SK-N-SH (cell line): ENCODE measurements around the gene S100A9. TPM values are rescaled to one million over a fixed set of nuclear protein-coding genes. Genes with fewer than 3 reads are reported as not detected.

ENCODE experiments used
- CTCF ChIA-PET: fragments of 300-600, 350-600 bp; formaldehyde crosslinking; extraction: SDS; loops from one replicate; lab custom pipeline; 2021; lab: Yijun Ruan, JAX
- POLR2A ChIA-PET: fragments of 350-600 bp; sonication (Branson Sonifier 250); formaldehyde crosslinking; extraction: SDS; loops from one replicate; lab custom pipeline; 2020; ENCODE audit warnings: antibody characterized with exemption, inconsistent platforms; lab: Yijun Ruan, JAX
- DNase-seq: peaks from one replicate; pipeline ENCODE4 v3.0.0; 2012
- H2AFZ ChIP-seq: fragments of 200-600 bp; sonication (generic); 2 replicates; pipeline ENCODE4 v1.8.1; 2016; ENCODE audit warnings: antibody characterized with exemption, mild to moderate bottlenecking, low read depth
- H3F3A ChIP-seq: fragments of 200-600 bp; sonication (generic); replicated peaks from 2 replicates; pipeline ENCODE3; 2016; ENCODE audit warnings: antibody characterized with exemption, mild to moderate bottlenecking; ENCODE audit not compliant: insufficient read depth
- H3K27ac ChIP-seq, 2 experiments: fragments of 200-500 bp in 1 of 2; fragments of 200-600 bp in 1 of 2; sonication (Bioruptor generic) in 1 of 2; sonication (generic), shearing (Covaris generic) in 1 of 2; 2 replicates each; pipeline versions ENCODE4 v1.5.1 to v1.6.1; 2014 to 2016; ENCODE audit warnings: low read depth in 2 of 2, inconsistent platforms in 1 of 2, low read length in 1 of 2, mild to moderate bottlenecking in 1 of 2, mixed read lengths in 1 of 2
- H3K27me3 ChIP-seq: fragments of 200-600 bp; sonication (generic), shearing (Covaris generic); 2 replicates; pipeline ENCODE4 v1.6.1; 2016; ENCODE audit warnings: mixed run types; ENCODE audit not compliant: insufficient read depth
- H3K36me3 ChIP-seq, 2 experiments: fragments of 200-500 bp in 1 of 2; fragments of 200-600 bp in 1 of 2; sonication (Bioruptor generic) in 1 of 2; sonication (generic) in 1 of 2; replicated peaks in 1 of 2; 2 replicates each; pipeline versions ENCODE3 to v1.5.1; 2014 to 2016; ENCODE audit warnings: low read length in 1 of 2, mild to moderate bottlenecking in 1 of 2; ENCODE audit not compliant: insufficient read depth in 2 of 2, control insufficient read depth in 1 of 2
- H3K4me1 ChIP-seq, 2 experiments: fragments of 200-500 bp in 1 of 2; fragments of 200-600 bp in 1 of 2; sonication (Bioruptor generic) in 1 of 2; sonication (generic), shearing (Covaris generic) in 1 of 2; 2 replicates each; pipeline versions ENCODE4 v1.5.1 to v1.6.1; 2014 to 2016; ENCODE audit warnings: low read depth in 1 of 2, low read length in 1 of 2, mixed run types in 1 of 2; ENCODE audit not compliant: insufficient read depth in 2 of 2, control insufficient read depth in 1 of 2
- H3K4me2 ChIP-seq: fragments of 200-600 bp; sonication (generic), shearing (Covaris generic); 2 replicates; pipeline ENCODE4 v1.6.1; 2017; ENCODE audit warnings: mixed run types
- H3K4me3 ChIP-seq, 2 experiments: fragments of 200-500 bp in 1 of 2; fragments of 200-600 bp in 1 of 2; sonication (Bioruptor generic) in 1 of 2; sonication (generic), shearing (Covaris generic) in 1 of 2; 2 replicates each; pipeline versions ENCODE4 v1.5.1 to v1.8.1; 2014 to 2016; ENCODE audit warnings: low read depth in 2 of 2, inconsistent platforms in 1 of 2, low read length in 1 of 2, mild to moderate bottlenecking in 1 of 2, mixed read lengths in 1 of 2, moderate library complexity in 1 of 2
- H3K79me2 ChIP-seq: fragments of 200-600 bp; sonication (generic); 2 replicates; pipeline ENCODE4 v1.8.1; 2017; ENCODE audit warnings: mild to moderate bottlenecking; ENCODE audit not compliant: insufficient read depth
- H3K9ac ChIP-seq: fragments of 200-600 bp; sonication (generic); 2 replicates; pipeline ENCODE4 v1.6.1; 2017; ENCODE audit warnings: mixed run types
- H3K9me2 ChIP-seq: fragments of 200-600 bp; sonication (generic); 2 replicates; pipeline ENCODE4 v1.6.1; 2017; ENCODE audit warnings: mixed run types
- H3K9me3 ChIP-seq: fragments of 200-600 bp; sonication (generic); 2 replicates; pipeline ENCODE4 v1.6.1; 2017; ENCODE audit warnings: mixed run types, mild to moderate bottlenecking, moderate library complexity
- H4K20me1 ChIP-seq: fragments of 200-600 bp; sonication (generic); 2 replicates; pipeline ENCODE4 v1.6.1; 2017; ENCODE audit warnings: mild to moderate bottlenecking, mixed run types; ENCODE audit not compliant: insufficient read depth
- CHD2 ChIP-seq: fragments of 150-350 bp; IDR thresholded peaks from 2 replicates; pipeline ENCODE4 v1.6.1; 2018; ENCODE audit warnings: low read length; ENCODE audit not compliant: partially characterized antibody
- CTCF ChIP-seq: fragments of 200-600 bp; sonication (generic); IDR thresholded peaks from 2 replicates; pipeline ENCODE4 v1.6.1; 2017; ENCODE audit warnings: antibody characterized with exemption, mild to moderate bottlenecking, moderate library complexity
- ELF1 ChIP-seq: IDR thresholded peaks from 2 replicates; pipeline ENCODE4 v1.4.0; 2012
- EP300 ChIP-seq, 2 experiments: IDR thresholded peaks; 2 replicates each; pipeline versions ENCODE4 v1.4.0 to v1.6.1; 2012; ENCODE audit warnings: borderline replicate concordance in 1 of 2, low read depth in 1 of 2, low read length in 1 of 2
- EZH2phosphoT487 ChIP-seq: fragments of 200-600 bp; sonication (generic); IDR thresholded peaks from 2 replicates; pipeline ENCODE4 v1.6.1; 2017; ENCODE audit warnings: low read depth, mixed run types, mild to moderate bottlenecking, antibody characterized with exemption, moderate library complexity, borderline replicate concordance
- GATA2 ChIP-seq: sonication (generic); formaldehyde crosslinking; IDR thresholded peaks from 2 replicates; pipeline ENCODE4 v1.5.0; 2020; ENCODE audit warnings: mild to moderate bottlenecking, missing genetic modification reagents
- MAX ChIP-seq: IDR thresholded peaks from 2 replicates; pipeline ENCODE4 v1.4.0; 2012; ENCODE audit warnings: low read depth
- MEF2A ChIP-seq: IDR thresholded peaks from 2 replicates; pipeline ENCODE4 v1.4.0; 2012; ENCODE audit warnings: low read depth, borderline replicate concordance
- NRF1 ChIP-seq: IDR thresholded peaks from 2 replicates; pipeline ENCODE4 v1.6.1; 2012; ENCODE audit warnings: low read depth, mild to moderate bottlenecking, low read length
- PBX3 ChIP-seq: IDR thresholded peaks from 2 replicates; pipeline ENCODE4; 2012
- RAD21 ChIP-seq: IDR thresholded peaks from 2 replicates; pipeline ENCODE4 v1.6.1; 2012; ENCODE audit warnings: mild to moderate bottlenecking, low read length
- RFX5 ChIP-seq: IDR thresholded peaks from 2 replicates; pipeline ENCODE4 v1.6.1; 2012; ENCODE audit warnings: mild to moderate bottlenecking, improper control_type of control experiment, low read length
- RXRA ChIP-seq: IDR thresholded peaks from 2 replicates; pipeline ENCODE4 v1.4.0; 2012; ENCODE audit warnings: low read depth, mild to moderate bottlenecking, borderline replicate concordance
- SIN3A ChIP-seq: IDR thresholded peaks from 2 replicates; pipeline ENCODE4 v1.6.1; 2012; ENCODE audit warnings: low read depth, mild to moderate bottlenecking, low read length, moderate library complexity, borderline replicate concordance
- WGBS: methylation state at CpG from one replicate; pipeline ENCODE4 v1.1.6; 2017; ENCODE audit warnings: low lambda C conversion rate; 5-methylcytosine and 5-hydroxymethylcytosine counted together
- polyA plus RNA-seq, 3 experiments: library from polyadenylated mRNA; depleted of rRNA; stranded (reverse); fragments of >200 nt; gene quantifications; 2 replicates each; pipeline ENCODE4 v1.2.3, GENCODE V29; 2012

Gene S100A9
- polyA plus RNA-seq, 1 of the 3 experiments (the other 2 are of a cell fraction): not detected

- Histone ChIP-seq H3K4me3 (no peak overlapping the region), H3K27ac (no peak overlapping the region), H3K4me2 (no peak overlapping the region), H3K9me3 (no peaks in the 10 kb centered on the region), H3K9me2 (no peaks in the 10 kb centered on the region), H2AFZ (no peak overlapping the region), H3K36me3 (no peaks in the 10 kb centered on the region), H3K79me2 (no peaks in the 10 kb centered on the region), H3F3A (no peaks in the 10 kb centered on the region), H4K20me1 (no peaks in the 10 kb centered on the region), H3K27me3 (peaks cover 32% of the 10 kb centered on the region; the same call in 1 of the 2 replicates), H3K9ac (no peak overlapping the region)
- CTCF ChIA-PET: interaction anchor here (1.6 to 2.8 kb wide), 3 partner anchors 10 to 130 kb away, joined by 5 to 11 read pairs (median 6); no protein-coding TSS in a partner anchor
- DNase-seq: no peak
- 6% methylated on average over 12 of the region's 12 CpGs for WGBS
- POLR2A ChIA-PET: no interaction called here
- TF ChIP-seq MEF2A (no peak), EZH2phosphoT487 (no peak), CHD2 (no peak), GATA2 (CRISPR knock-in tag) (no peak), RFX5 (no peak), EP300 (IDR thresholded peaks at IDR 0.05; ENCODE audit: borderline replicate concordance in 1 of 2, low read depth in 1 of 2, low read length in 1 of 2) (no peak), PBX3 (no peak), ELF1 (no peak), MAX (no peak), CTCF (no peak), RXRA (no peak), NRF1 (no peak), RAD21 (no peak), SIN3A (no peak)
- TF ChIP-seq, all 33 proteins: peak for 0
- H3K4me1 ChIP-seq: no peaks in the 10 kb centered on the region
Measured at GRCh38 chr1:153364766-153365666, 7.4 kb downstream of the S100A9 start.
